Stimulated activated naive CD4-positive, alpha-beta T cell treated with Interleukin-2 at 50 U/mL for 16 hours (primary cell): ENCODE measurements around the gene WDR37.
A peak's percentile ranks its signal among the peaks of the same experiment; 100 is the strongest.
"Not testable (repeated sequence)": the region's sequence is repeated elsewhere in the genome, so short reads cannot be mapped to it uniquely, and the experiment has no call there.

Experiments
- DNase-seq: peaks from one replicate; lab custom pipeline; 2025; lab: John Stamatoyannopoulos, UW

The WDR37 gene, protein sequence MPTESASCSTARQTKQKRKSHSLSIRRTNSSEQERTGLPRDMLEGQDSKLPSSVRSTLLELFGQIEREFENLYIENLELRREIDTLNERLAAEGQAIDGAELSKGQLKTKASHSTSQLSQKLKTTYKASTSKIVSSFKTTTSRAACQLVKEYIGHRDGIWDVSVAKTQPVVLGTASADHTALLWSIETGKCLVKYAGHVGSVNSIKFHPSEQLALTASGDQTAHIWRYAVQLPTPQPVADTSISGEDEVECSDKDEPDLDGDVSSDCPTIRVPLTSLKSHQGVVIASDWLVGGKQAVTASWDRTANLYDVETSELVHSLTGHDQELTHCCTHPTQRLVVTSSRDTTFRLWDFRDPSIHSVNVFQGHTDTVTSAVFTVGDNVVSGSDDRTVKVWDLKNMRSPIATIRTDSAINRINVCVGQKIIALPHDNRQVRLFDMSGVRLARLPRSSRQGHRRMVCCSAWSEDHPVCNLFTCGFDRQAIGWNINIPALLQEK

DNA sequence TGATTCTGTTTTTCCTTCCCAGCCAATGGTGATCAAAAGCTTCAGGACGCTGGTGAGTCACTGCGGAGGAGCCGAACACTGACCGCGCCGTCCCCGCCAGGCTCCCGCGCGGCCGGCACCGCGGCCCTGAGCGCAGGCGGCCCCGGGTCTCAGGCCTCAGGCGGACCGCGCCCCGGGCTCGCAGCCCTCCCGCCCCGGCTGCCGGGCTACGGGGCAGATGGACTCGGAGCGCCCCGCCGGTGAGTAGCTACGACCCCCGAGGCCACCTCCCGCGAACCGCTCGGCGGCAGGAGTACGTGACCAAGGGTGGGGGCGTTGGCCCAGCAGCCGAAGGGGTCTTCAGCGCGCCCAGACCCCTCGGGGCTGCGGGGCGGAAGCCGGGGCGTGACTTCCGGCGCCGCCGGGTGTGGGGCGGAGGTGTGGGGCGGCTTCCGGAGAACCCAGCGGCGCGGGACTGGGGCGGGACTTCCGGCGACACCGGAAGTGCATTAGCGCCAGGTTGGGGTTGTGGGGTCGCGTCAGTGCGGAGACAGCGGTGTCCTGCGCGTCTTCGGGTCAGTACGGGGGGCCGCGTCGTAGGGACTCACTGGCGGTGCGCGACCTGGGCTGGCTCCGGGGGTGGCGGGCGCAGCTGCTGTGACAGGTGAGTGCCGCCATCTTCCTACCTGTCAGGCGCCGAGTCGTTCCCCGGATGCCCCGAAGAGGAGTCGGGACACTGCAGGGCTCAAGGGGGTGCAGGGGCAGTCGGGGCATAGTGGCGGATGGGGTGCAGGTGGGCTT lies at the start of gene WDR37:
Gene WDR37, plus strand, starts transcription at position 60 of the 780 bp plus-strand sequence. CDS start 15,771 bp downstream, outside the sequence.
- DNase-seq: peak; percentile 87

DNA sequence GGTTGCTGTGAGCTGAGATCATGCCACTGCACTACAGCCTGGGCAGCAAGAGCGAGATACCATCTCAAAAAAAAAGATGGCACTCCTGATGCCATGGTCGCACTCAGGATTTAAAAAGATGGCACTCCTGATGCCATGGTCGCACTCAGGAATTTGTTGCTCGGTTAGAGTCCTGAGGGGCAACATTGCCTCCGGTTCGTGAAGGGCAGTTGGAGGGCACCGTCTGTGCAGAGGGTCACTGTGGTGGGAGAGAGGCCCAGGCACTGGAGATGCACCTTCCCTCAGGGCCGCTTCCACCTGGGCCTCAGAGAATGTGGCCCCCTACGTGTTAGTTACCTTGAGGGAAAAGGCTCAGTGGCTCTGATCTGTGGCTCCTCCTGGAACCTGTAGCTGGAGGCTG lies 49.6 kb upstream of the WDR37 start:
- no peak for DNase-seq

DNA sequence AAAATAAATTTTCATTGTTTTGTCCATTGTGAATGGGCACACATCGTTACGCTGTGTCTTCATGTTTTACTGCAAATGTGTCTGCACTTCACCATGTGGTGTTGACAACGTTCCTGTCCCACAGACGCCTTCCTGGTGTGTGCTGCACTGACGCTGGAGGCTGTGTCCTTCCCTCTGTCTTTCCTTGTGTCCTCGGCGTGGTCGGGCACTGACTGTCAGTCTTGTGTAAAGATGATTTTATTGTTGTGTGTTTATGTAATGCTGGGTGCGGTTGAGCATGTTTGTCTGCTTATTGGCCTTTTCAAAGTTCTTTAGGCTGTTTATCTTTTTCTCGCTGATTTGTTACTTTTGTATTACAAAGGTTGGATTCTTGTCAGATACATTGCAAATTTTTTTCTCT lies 48.6 kb upstream of the WDR37 start:
- DNase-seq: no peak

DNA sequence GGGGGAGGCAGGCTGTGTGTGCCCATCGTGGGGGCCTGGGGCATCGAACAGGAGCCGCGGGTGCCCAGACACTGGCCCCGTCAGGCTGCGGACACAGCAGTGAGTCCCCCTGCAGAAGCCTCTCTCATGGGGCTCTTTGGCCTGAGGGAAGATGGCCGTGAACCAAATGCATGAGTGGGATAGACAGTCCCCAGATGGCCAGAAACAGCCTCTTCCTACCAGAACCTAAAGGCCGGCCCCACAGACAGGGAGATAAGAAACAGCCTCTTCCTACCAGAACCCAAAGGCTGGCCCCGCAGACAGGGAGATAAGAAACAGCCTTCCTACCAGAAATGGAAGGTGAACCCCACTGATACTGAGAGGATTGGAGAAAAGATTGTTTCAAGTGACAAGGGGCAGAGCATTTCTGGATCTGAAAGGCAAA lies 47.1 kb upstream of the WDR37 start:
- DNase-seq: no peak

DNA sequence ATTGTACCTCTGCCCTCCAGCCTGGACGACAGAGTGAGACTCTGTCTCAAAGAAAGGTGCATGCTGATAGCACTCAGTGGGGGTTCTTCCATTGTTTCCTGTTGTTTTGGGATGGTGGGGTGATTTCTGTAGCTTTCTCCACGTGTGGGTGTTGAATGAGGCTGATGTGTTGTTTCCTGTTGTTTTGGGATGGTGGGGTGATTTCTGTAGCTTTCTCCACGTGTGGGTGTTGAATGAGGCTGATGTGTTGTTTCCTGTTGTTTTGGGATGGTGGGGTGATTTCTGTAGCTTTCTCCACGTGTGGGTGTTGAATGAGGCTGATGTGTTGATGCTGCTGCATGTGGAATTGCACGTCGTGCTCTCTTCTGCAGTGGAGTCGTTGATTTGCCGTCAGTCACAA lies 46.2 kb upstream of the WDR37 start:
- DNase-seq: not testable (repeated sequence)

DNA sequence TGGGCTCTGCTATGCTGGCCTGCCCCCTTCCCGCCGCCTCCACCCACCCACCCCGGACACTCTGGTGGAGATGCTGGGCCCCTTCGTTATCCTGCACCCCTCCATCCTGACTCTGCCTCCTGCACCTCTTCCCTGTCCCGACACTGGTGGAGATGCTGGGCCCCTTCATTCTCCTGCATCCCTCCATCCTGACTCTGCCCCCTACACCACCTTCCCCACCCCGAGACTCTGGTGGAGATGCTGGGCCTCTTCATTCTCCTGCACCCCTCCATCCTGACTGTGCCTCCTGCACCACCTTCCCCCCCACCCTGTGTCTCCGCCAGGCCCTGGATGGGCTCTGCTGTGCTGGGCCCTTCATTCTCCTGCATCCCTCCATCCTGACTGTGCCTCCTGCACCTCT lies 45.5 kb upstream of the WDR37 start:
- no peak for DNase-seq

DNA sequence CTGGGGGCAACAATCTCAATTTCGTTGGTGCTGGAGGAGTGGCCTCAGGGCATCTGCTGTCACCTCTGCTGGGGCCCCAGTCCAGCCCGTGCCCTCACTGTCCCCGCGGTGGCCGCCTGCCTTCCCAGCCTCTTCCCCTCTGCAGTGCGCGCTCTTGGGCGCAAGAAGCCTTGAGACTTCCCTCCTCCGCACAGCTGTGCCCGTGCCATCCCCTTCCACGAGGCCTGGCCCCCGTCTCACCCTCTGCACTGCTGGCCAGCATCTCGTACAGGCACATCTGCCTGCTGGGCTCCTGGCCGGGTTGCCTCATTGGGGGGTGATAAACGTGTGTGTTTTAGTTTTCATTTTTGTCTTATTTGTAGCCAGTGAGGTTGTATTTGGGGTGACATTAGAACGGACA lies 44.5 kb upstream of the WDR37 start:
- DNase-seq: no peak

DNA sequence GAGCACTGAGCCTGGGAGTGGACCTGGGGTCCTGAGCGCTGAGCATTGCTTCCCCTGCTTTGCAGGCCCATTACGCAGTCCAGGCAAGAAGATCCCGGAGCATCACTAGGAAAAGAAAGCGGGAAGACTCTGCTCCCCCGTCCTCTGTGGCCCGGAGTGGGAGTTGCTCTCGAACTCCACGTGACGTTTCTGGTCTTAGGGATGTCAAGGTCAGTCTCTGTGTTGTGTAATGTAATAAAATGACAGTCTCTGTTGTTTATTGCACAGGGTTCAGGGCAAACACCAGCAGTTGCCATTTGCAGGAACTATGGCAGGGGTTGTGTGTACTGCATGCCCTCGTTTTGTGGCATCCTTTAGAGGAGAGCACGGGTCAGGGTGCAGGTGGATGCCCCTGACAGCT lies 40.5 kb upstream of the WDR37 start:
- no peak for DNase-seq

DNA sequence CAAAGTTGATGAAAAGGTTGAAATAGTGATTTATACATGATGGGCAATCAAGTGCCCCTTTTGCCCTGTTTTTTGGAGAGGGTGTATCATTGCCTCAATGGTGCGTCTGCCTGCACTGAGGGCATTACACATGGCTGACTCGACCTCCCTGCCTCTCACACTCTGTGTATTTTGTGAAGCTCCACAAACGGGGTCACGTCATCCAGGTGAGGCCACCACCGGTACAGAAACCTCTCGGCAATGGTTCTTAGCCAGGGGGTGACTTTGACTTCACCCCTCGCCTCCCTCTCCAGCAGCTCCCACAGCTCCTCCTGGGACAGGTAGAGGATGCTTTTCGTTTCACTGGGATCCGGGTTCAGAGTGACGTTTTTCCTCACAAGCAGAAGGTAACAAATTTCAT lies 36.8 kb upstream of the WDR37 start:
- DNase-seq: no peak

DNA sequence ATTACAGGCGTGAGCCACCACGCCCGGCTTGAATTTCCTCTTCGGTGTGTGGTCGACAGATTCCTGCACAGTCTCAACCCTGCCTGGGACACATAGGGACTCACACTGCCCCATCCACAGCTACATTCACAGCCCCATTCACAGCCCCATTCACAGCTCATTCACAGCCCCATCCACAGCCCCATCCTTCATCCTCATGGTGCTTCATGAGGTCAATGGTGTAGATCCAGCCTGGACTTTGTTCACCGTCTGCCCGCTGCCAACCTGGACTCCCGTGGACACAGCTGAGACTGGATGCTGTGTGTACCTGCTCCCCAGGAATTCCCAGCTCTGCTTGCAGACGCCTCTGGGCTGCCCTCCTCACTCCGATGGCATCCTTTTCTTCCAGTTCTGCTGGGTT lies 35.7 kb upstream of the WDR37 start:
- no peak for DNase-seq

DNA sequence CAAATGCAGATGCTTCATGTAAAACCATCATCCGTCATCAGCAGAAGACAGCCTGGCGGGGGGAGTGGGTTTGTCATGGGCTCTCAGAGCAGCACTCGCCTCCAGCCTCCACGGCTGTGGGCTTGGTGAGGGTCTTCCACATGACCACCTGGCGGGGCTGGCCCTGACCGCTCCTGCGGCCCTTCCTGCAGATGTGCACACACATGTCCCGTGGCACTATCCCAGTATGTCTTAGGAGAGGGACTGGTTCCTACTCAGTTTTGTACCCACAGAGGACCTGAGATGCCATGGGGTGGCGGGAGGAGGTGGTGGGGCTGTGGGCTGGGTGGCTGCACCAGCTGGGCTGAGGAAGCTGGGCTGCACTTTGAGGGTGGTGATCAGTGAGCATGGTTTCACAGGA lies 35.2 kb upstream of the WDR37 start:
- DNase-seq: no peak

DNA sequence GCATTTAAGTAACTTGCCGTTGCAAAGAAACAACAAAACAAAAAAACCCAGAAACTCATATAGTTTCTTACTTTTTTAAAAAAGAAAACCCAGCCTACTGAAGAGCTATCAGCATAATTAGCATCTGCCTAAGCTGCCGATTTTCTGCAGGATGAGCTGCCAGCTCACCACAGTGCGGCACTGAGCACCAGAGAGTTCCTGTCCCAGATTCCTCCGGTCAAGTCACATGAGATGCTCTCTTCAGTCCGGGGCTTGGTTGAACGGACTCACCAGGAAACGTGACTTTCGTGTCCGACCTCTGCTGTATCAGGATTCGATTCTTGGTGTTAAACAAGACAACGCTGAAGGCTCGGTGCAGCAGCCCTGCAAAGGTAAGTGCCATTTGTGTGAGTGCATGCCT lies 33.8 kb upstream of the WDR37 start:
- no peak for DNase-seq

DNA sequence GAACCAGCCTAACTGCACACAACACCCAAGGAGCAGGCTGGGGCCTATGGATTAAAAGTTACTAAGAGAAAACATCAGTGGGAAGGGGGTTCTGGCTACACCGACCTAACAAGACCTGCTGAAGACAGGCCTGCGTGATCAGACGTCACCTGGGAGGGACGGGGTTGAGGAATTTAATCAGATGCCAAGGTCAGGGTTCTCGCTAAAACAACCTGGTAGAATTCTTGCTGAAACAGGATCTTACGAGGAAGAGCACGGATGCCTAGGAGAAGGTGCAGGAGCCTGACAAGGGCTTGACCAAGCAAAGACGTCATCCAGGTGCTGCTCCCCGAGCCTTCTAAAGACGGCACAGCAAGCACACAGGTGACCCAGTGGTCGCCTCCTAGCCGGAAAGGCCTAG lies 32.1 kb upstream of the WDR37 start:
- DNase-seq: no peak

DNA sequence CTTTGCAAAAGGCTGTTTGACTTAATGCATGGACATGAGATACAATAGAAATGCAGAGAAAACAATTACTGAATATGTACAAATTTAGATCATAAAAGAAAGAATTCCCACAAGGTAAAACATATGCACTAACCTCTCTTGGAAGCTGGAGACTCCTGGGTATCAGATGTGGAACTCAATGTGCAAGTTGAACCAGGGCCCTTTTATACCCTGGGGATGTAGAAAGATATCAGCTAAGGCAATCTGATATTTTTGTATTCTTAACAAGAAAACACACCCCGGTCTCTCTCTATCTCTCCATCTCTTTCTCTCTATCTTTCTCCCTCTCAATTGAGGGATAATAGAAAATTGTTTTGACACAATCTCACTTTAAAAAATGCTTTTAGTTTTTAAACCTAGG lies 30.5 kb upstream of the WDR37 start, which contains the start of gene IDI2:
Gene IDI2, minus strand, starts transcription at position 177 of the 400 bp plus-strand sequence. CDS start 1,136 bp downstream, outside the sequence.
- no peak for DNase-seq

DNA sequence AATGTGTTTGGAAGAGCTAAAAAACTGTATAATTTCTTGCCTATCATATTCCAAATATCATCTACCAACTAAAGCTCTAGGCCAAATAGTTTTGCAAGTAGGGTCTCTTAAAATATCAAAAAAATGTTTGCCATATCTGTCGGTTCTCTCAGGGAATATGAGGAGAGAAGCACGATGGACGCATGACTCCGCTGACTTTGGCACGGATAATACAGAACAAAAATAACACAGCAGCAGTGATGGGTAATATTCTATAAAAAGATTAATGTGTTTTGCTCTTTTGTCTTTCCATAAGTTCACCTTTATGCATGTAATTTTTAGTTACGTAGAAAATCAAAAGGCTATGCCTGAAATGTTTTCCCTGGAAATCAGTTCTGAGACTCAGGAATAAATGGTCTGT lies 29.6 kb upstream of the WDR37 start:
- DNase-seq: no peak

DNA sequence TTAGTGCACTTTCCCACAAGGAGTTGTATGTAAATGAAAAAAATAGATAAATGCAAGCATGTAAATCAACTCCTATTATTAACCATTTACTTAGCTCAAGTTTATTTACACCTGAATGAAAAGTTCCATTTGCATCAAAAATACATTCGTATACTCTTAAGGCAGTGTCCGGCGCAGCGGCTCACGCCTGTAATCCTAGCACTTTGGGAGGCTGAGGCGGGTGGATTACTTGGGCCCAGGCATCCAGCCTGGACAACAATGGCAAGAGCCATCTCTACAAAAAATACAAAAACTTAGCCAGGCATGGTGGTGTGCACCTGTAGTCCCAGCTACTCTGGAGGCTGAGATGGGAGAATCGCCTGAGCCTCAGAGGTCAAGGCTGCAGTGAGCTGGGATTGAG lies 26.3 kb upstream of the WDR37 start:
- DNase-seq: no peak

DNA sequence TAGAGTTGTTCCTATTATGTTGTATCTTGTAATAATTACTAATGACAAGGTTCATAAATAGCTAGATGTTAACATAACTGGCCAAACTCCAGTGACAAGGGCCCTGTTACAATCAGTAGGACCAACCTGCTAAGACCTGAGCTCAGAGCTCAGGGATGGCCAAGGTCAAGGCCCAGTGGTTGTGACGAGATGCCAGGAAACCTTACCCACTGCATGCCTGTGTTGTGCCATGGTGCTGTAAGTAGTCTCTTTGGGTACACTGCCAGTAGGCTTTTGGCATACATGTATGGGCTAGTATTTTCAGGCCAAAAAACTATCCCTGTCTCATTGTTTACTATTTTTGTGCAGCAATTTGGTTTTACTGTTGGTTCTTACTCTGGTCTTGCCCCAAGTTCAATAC lies 22.6 kb upstream of the WDR37 start:
- no peak for DNase-seq

DNA sequence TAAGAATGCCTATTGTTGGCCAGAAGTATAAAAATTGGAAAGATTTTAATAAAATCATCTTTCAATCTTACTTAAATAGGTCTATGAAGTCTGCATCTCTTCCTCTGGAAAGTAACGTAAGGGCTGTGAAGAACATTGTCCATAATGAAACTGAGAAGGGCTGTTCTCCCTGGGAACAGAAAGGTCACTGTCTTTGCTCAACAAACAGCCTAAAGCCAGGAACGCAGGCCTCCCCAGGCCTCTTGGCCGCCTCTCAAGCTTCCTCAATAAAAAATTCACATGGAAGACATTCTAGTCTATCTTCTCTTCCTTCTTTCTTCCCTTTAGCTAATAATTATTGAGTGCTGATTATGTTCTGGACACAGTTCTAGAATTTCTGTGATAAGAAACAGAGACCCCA lies 21.4 kb upstream of the WDR37 start:
- no peak for DNase-seq

DNA sequence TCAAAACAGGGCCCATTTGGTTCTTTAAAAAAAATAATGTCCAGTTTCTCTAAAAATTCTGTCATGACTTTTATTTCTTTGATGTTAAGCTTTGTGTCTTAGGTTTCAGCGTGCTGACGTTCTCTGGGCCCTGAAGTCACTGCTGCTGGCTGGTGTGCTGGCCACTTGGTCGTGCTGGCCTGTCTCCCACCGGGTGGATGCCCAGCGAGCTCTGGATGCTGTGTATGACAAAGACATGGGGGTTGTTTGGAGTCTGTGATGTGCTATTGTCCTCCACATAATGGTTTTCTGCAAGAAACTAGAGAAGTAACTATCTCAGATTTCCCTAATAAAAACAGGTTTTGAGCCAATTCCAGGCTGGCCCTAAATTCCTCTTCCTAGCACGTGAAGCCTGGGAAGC lies 21.0 kb upstream of the WDR37 start:
- DNase-seq: no peak

DNA sequence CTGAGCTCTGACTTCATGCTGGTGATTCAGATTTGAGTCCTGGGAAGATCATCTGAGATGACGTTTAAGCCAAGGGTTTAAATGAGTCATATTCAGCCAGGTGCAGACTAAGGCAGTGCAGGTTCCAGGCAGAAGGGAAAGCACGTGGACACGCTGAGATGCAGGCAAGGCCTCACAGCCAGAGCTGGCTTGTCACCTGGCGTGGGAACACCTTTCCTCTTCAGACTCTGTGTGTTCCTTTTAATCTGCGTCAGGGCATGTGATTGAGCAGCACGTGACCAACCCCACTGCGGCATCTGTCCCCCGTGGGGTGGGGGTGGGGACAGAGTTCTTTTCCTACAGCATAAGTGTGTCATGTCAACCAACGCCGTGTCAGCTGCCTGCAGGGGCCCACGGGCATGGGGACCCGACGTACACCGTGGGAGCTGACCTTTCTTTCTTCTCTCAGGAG lies 19.8 kb upstream of the WDR37 start:
- peak; percentile 7 for DNase-seq

DNA sequence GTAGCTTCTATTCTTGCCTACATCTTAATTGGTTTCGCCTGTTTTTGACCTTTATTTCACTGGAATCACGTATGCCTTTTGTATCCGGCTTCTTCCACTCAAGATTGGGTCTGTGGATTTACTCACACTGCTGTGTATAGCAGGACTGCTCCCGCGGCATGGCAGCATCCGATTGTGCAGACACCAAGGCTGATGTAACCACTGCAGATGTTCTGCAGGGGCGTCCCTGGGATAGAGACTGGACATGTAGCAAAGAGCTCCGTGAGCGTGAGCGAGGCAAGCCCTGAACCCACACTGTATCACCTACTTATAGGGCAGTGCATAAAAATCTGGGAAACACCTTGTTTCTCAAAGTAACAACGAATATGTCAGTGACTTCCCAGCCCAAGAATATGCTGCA lies 19.1 kb upstream of the WDR37 start:
- no peak for DNase-seq

DNA sequence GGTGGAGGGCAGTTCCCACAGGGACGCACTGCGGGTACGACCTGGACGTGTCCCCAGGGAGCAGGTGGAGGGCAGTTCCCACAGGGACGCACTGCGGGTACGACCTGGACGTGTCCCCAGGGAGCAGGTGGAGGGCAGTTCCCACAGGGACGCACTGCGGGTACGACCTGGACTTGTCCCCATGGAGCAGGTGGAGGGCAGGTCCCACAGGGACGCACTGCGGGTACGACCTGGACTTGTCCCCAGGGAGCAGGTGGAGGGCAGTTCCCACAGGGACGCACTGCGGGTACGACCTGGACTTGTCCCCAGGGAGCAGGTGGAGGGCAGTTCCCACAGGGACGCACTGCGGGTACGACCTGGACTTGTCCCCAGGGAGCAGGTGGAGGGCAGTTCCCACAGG lies 17.4 kb upstream of the WDR37 start:
- not testable (repeated sequence) for DNase-seq

DNA sequence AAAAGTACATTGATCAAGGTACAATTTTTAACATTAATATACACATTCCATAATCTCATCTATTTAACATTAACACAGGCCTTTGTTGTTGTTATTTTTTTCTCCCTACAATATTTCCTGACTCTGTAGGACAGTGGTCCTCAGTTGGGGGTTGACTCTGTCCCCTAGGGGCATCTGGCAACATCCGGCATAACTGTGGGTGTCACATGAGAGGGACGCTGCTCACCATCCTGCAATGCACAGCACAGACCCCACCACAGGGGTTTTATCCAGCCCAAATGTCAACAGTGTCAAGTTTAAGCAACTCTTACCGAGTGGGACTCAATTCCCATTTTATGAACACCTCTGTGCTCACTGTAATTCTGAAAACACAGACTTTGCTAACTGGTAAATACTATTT lies 16.1 kb upstream of the WDR37 start:
- DNase-seq: no peak
